Colonic mucosa (tissue), 4 donors: ENCODE data around the gene CLIP4. TPM values are rescaled to one million over a fixed set of nuclear protein-coding genes. Genes with fewer than 3 reads are reported as not detected.

ENCODE experiments used
- DNase-seq: peaks from one replicate; pipeline ENCODE4 v3.0.0-alpha.2; 2020
- H3K27ac ChIP-seq: fragments of 200-600 bp; one replicate; pipeline ENCODE4 v1.8.0; 2021
- H3K27me3 ChIP-seq: fragments of 200-600 bp; one replicate; pipeline ENCODE4 v1.8.0; 2021
- H3K36me3 ChIP-seq: fragments of 200-600 bp; one replicate; pipeline ENCODE4 v1.8.0; 2021
- H3K4me1 ChIP-seq: fragments of 200-600 bp; one replicate; pipeline ENCODE4 v1.8.0; 2021; ENCODE audit warnings: mild to moderate bottlenecking
- H3K4me3 ChIP-seq: fragments of 200-600 bp; one replicate; pipeline ENCODE4 v1.8.0; 2021
- H3K9ac ChIP-seq, 2 donors: one replicate each; pipeline ENCODE4 v1.7.0; 2013; ENCODE audit warnings: control low read depth in 2 of 2, low read depth in 2 of 2, low read length in 2 of 2
- H3K9me3 ChIP-seq: fragments of 200-600 bp; one replicate; pipeline ENCODE4 v1.8.0; 2021
- CTCF ChIP-seq: fragments of 200-600 bp; IDR thresholded peaks from one replicate; pipeline ENCODE4 v1.8.0; 2022; ENCODE audit warnings: antibody characterized with exemption, mild to moderate bottlenecking
- intact Hi-C: fragments of 100-400 bp; cut with DNase I; formaldehyde crosslinking; loops from one replicate; pipeline ENCODE4 v1.14.1; 2022
- total RNA-seq, 2 donors: library from RNA; stranded (reverse); fragmentation: NEBNext Ultra II Directional in 1 of 2; extraction: Animal tissue kit (Norgen Biotek cat#: 25700) in 1 of 2; gene quantifications; one replicate each; pipeline ENCODE4 v1.2.1, GENCODE V29; 2021
- donor health status: healthy.
- donor health status: DM: no; HTN: no; CAD: no.
- donor health status: DM: no; HTN: no; CAD: no.

CLIP4 gene
- total RNA-seq, 2 donors from 2014 or later = 2.1 to 7.7 TPM

GRCh38 chr2:29207352-29208148 is 92.3 kb downstream of the CLIP4 start:
- no peak for DNase-seq
- TF ChIP-seq CTCF = no peak
- Histone ChIP-seq H3K9me3 (no peaks in the 10 kb centered on the region), H3K27ac (no peak overlapping the region), H3K36me3 (no peaks in the 10 kb centered on the region), H3K4me3 (no peak overlapping the region), H3K9ac (no peak overlapping the region), H3K27me3 (no peaks in the 10 kb centered on the region), H3K4me1 (no peaks in the 10 kb centered on the region)
- intact Hi-C loops = no loop called here

GRCh38 chr2:29209551-29209950 is 94.3 kb downstream of the CLIP4 start:
- DNase-seq = no peak
- TF ChIP-seq CTCF = no peak
- no peaks in the 10 kb centered on the region for H3K27me3 ChIP-seq
- no peak overlapping the region for H3K4me3 ChIP-seq
- intact Hi-C loops = no loop called here
- H3K9me3 ChIP-seq = no peaks in the 10 kb centered on the region
- no peak overlapping the region for H3K9ac ChIP-seq
- H3K4me1 ChIP-seq = no peaks in the 10 kb centered on the region
- H3K27ac ChIP-seq = no peak overlapping the region
- no peaks in the 10 kb centered on the region for H3K36me3 ChIP-seq

- TF ChIP-seq CTCF = no peak
- no peak overlapping the region for H3K9ac ChIP-seq
- H3K4me3 ChIP-seq = no peak overlapping the region
- DNase-seq = no peak
- H3K27me3 ChIP-seq = no peaks in the 10 kb centered on the region
- no peak overlapping the region for H3K27ac ChIP-seq
- no peaks in the 10 kb centered on the region for H3K9me3 ChIP-seq
- H3K4me1 ChIP-seq = no peaks in the 10 kb centered on the region
- no peaks in the 10 kb centered on the region for H3K36me3 ChIP-seq
- intact Hi-C loops = no loop called here
Measured at GRCh38 chr2:29212009-29212408, 96.8 kb downstream of the CLIP4 start.

- DNase-seq = no peak
- no peaks in the 10 kb centered on the region for H3K36me3 ChIP-seq
- H3K9ac ChIP-seq = no peak overlapping the region
- no peaks in the 10 kb centered on the region for H3K4me1 ChIP-seq
- no peaks in the 10 kb centered on the region for H3K9me3 ChIP-seq
- H3K27ac ChIP-seq = no peak overlapping the region
- H3K4me3 ChIP-seq = no peak overlapping the region
- TF ChIP-seq CTCF = no peak
- no peaks in the 10 kb centered on the region for H3K27me3 ChIP-seq
- intact Hi-C loops = no loop called here
Measured at GRCh38 chr2:29213888-29214291, 98.7 kb downstream of the CLIP4 start.

- no peaks in the 10 kb centered on the region for H3K27me3 ChIP-seq
- no peak overlapping the region for H3K4me3 ChIP-seq
- H3K9ac ChIP-seq = no peak overlapping the region
- TF ChIP-seq CTCF = no peak
- H3K36me3 ChIP-seq = no peaks in the 10 kb centered on the region
- H3K4me1 ChIP-seq = no peaks in the 10 kb centered on the region
- no peak for DNase-seq
- H3K27ac ChIP-seq = no peak overlapping the region
- H3K9me3 ChIP-seq = no peaks in the 10 kb centered on the region
- intact Hi-C loops = no loop called here
Measured at GRCh38 chr2:29215073-29215472, 99.9 kb downstream of the CLIP4 start.
